ENCODE results near the gene ZNF224.

The ZNF224 gene

DNA sequence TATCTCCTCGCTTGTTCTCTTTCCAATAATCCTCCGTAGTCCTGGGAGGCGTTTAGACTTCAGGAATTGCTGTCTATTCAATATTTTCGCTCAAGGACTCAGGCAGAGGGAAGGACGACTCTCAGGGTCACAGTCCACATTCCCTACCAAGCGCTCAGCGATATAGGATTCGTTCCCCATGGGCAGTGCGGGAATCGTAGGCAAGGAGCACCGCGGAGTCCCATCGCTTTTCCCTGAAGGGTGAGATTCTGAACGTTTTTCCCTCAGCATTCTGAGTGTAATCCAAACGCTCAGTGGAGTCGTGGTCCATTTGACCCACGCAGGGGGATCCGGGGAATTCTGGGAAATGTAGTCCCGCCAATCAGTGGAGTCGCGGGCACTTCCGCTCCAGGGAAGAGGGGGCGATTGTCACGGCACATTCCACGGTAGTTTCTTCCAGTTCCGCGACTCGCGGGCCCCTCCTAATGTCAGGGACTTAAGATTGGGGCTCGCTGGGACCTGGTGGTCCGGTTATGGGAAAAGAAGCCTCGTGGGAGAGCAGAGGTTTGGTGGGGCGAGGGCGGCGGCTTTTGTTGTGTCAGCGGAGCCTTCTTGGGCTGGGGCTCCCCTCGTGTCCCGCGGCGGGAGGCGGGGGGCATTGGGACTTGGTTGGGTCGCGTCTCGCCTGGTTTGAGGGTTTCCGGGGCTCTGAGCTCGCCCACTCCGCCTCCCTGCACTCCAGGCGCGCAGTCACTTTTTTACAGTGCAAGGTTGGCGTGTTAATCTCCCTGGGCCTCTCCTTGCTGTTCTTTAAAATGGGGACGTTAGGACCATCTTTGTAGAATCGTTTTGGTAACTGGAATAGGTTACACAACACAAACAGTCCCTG lies 47.3 kb downstream of the ZNF224 start, which contains the start of gene ZNF234:
ZNF234 (plus strand) TSS at position 364 of the 868 bp plus-strand sequence. CDS start 3,079 bp downstream, outside the sequence.
- peak; percentile 73 for DNase-seq

DNA sequence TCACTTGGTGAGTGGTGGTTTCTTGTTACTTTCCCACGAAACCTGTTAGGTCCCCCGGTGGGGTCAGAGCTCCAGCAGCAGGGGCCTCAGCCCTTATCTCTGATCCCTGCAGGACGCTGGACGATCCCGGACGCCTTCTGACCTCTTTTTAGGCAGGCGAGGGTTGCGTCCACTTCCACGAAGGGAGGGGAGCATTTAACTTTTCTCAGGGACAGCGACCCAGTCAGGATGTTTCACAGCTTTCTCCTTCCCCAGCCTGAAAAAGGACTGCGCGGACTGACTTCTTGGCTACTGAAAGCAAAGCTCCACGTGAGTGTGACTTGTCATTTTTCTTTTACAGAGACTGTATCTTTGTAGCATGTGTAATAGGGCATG lies 47.9 kb downstream of the ZNF224 start:
- DNase-seq: no peak

DNA sequence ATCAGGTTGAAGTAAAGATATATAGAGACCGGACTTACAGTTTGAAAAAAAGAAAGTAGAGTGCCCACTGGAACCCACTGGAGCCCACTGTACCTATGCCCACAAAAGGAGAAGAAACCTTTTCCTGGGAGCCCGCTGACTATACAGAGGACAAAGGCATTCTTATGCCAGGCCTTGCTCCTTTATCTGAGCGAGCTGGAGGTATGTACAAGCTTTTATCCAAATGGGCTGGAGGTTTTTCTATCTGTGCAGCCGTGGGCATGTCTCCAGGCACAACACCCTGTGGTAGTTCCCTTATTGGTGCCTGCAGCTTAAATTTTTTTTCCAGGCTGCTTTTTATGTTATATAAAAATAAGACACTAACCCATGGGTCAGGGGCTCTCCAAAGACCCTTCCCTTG lies 55.6 kb downstream of the ZNF224 start:
- DNase-seq: no peak

DNA sequence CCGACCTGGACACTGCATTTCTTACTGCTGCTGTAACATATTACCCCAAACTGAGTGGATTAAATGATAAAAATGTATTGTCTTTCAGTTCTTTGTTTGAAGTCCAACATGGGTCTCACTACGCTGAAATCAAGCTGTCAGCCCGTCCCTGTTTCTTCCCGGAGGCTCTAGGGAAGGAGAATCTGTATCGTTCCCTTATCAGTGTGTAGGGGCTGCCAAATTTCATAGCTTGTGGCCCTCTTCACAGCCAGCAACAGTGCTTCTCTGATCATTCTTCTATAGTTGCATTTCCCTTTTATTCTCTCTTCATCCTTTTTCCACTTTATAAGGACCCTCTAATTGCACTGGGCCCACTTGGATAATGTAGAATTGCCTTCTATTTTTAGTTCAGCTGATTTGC lies 57.3 kb downstream of the ZNF224 start:
- no peak for DNase-seq

DNA sequence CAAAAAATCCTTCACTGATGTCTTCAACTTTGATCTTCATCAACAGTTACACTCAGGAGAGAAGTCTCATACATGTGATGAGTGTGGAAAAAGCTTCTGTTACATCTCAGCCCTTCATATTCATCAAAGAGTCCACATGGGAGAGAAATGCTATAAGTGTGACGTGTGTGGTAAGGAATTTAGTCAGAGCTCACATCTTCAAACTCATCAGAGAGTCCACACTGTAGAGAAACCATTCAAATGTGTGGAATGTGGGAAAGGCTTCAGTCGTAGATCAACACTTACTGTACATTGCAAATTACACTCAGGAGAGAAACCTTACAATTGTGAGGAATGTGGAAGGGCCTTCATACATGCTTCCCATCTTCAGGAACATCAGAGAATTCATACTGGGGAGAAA lies 62.3 kb downstream of the ZNF224 start:
- DNase-seq: no peak

All from activated T-cell treated with anti-CD3 and anti-CD28 coated beads for 4 hours (primary cell).